HG02840 (cell line): ENCODE data around the gene DOCK11.

Experiments
- ATAC-seq: cut with Tn5 transposase; IDR thresholded peaks from one replicate; pipeline ENCODE4 v1.9.1; 2021; ENCODE audit warnings: mild to moderate bottlenecking, moderate library complexity, moderate number of reproducible peaks; ENCODE audit not compliant: unreplicated experiment, low FRiP score

The DOCK11 gene

GRCh38 chrX:118498755-118499154 lies 3.1 kb downstream of the DOCK11 start:
- ATAC-seq = no peak

GRCh38 chrX:118499295-118499694 lies 3.7 kb downstream of the DOCK11 start:
- no peak for ATAC-seq

DNA sequence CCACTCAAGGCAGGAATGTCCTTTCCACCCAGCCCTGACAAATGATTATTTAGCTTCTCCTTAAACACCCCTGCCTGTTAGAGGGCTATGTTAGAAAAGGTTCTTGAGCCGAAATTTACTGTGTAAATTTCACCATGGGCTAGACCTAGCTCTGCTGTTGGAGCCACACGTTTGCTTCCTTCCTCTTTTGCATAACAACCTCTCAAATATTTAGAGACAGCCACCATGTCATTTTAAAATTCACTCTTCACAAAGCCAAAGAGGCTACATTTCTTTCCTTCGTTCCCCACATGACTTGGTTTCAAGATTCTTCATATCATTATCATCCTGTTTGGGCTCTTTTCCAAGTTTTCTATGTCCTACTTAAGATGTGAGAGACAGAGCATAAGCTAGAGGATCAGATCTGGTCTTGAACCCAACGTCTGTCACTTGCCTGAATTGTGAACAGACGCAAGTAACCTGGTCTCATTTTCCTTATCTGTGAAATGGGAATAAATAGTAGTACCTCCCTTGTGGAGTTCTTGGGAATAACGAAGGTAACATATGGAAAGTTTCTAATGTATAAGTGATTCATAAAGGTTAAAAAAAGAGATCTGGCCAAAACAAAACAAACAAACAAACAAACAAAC lies 6.7 kb downstream of the DOCK11 start:
- no peak for ATAC-seq

DNA sequence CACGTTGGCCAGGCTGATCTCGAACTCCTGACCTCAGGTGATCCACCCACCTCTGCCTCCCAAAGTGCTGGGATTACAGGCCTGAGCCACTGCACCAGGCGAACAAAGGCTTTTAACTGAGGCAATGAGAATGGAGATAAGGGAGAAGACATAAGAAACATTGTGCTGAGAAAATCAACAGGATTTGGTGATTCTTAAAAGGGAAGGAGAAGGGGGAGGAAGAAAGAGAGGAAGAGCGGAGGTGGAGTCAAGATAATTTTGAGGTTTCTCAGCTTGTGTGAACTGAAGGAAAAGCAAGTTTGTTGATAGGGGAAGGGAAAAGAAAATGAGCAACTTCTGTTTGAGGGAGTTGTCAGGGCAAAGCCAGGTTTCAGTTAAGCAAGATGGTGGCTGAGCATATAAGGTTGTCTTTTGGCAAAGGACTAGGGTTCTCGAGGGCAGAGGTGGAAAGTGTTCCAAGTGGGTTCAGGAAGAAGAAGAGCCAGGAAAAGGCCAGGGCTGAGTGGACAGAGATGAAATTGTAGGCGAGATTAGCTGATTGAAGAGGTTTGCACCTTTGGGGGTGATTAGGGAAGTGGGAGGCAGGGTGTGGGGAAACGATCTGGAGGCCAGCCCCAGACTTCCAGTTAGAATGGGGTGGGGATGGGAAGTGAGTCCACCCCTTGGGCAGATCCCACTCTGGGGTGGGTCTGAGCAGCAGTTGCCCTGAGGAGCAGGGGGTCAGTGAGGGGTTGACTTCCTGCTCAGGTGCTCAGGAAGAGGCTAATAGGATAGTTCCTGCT lies 7.8 kb downstream of the DOCK11 start:
- ATAC-seq = no peak

DNA sequence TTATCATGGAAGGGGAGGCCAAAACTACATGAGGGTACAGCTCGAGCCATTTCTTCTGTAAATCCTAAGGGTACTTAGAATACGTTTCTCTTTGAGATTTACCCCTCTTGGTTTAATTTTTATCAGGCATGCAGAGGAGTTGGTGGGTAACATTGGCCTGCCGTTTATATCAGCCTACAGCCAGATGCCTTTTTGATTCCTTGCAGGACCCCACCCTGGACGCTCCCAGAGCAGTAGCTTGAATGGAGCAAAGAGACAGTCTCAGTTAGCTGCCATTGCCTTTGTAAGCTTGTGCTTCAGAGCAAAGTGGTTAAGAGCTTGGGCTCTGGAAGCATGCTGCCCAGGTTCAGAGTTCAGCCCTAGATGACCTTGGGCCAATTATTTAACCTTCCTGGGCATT lies 9.0 kb downstream of the DOCK11 start:
- no peak for ATAC-seq

GRCh38 chrX:118506805-118507480 lies 11.3 kb downstream of the DOCK11 start:
- ATAC-seq = no peak

DNA sequence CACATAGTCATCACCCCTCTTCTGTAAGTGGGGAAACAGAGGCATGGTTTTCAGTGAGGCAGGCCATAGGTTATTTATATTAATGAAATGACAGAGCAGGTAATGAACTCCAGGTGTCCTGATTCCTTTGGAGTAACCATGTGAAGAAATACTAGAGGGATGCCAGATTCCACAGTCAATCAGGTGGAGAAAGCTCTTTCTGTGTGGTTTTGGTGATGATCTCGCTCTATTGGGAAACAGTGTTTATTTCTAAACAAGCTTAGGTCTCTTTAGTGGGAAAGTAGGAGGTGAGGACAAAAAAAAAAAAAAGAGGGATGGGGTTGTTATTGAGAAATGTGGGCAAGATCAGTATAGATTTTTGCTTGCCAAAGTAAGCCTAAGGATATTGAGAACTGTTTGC lies 12.2 kb downstream of the DOCK11 start:
- ATAC-seq = no peak

DNA sequence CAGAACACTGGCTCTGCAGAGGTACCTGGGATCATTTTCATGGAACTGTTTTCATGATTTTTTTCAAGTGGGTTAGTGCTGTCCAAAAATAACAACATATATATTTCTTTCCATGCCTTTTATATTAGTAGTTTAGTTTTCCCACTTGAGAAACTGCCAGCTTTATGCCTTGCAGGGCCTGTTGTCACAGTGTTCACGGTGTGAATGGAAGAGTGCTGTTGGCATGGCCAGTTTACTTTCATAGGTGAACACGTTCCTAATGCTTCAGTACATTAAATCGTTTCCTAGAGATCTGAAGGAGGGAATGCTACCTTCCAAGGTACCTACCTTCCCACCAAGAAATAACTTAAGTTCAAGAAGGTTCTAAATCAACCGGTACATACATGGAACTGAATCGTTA lies 12.6 kb downstream of the DOCK11 start:
- no peak for ATAC-seq

- no peak for ATAC-seq
These were observed 13.0 kb downstream of the DOCK11 start for GRCh38 chrX:118508635-118509034.

- no peak for ATAC-seq
These were observed 14.5 kb downstream of the DOCK11 start for GRCh38 chrX:118510111-118510510.

GRCh38 chrX:118513120-118513898 lies 17.7 kb downstream of the DOCK11 start:
- no peak for ATAC-seq

DNA sequence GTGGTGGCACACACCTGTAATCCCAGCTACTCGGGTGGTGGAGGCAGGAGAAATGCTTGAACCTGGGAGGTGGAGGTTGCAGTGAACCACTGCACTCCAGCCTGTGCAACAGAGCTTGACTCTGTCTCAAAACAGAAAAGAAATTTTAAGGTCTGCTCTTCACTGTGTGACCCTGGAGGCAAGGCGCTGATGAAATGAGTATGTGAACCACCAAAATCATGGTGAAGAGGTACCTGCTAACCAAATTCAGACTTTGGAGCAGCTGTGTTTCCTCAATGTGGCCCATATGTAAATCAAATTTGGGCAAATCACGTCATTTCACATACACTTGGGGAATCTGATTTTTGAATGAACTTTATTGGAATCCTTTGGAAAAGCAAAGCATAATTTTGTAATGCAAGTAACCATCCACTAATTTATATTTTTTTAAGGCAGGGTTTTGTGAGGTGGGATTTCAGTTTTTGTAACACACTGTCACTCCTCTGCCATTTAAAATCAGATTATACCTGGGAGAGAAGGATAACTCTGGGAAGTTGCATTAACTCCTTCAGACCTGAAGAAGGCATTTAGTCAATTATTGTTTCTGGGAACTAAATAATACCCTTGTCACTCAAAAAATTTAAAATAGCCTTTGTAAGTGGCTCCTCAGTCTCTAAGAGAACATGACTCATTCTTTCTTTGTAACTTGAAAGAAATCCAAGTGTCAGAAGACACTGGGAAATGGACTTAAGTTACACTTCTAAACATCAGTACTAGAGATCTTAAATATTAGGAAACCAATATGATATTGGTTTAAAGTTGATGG lies 24.0 kb downstream of the DOCK11 start:
- ATAC-seq = no peak

DNA sequence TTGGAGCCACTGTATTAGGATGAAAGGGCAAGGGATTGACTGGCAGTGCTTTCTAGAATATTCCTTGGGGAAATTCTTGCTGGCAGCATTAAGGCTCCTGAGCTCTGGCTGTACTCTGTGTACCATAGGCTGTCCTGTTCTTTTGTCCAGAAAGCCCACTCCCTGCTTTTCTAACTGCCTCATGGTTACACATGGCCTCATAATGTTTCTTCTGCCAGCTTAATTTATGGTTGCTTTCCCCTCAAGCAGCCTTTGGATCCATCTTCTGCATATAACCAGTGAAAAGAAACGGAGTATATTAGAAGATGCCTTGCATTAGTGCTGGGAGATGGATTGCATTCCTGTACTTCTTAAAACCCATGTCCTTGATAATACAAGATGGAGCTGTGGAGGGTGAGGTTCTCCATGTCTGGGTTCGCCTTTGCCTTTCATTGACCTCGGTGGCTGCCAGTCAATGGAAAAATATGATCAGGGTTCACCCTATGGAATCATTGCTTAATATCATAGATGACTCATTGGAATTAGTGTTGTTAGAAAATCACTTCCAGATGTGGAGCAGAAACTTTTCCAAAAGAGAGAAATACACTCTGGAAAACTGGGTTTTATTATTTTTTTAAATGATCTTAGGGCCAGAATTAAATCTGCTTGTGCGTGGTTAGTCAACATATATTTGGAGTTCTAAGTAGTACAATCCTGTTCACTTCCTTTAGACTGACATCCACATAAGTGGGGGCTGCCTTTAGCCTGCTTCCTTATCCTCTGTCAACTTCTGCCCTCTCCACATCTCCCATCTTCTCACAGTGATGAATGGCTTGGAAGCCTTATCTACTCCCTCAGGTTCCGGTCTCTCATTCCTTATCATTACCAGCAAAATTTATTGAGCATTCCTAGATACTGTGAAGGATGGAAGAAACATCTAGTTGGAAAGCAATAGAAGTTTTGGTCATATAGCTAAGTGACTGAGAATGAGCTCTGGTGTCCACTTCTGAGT lies 24.9 kb downstream of the DOCK11 start:
- no peak for ATAC-seq

- no peak for ATAC-seq
These were observed 25.8 kb downstream of the DOCK11 start for GRCh38 chrX:118521435-118521834.

DNA sequence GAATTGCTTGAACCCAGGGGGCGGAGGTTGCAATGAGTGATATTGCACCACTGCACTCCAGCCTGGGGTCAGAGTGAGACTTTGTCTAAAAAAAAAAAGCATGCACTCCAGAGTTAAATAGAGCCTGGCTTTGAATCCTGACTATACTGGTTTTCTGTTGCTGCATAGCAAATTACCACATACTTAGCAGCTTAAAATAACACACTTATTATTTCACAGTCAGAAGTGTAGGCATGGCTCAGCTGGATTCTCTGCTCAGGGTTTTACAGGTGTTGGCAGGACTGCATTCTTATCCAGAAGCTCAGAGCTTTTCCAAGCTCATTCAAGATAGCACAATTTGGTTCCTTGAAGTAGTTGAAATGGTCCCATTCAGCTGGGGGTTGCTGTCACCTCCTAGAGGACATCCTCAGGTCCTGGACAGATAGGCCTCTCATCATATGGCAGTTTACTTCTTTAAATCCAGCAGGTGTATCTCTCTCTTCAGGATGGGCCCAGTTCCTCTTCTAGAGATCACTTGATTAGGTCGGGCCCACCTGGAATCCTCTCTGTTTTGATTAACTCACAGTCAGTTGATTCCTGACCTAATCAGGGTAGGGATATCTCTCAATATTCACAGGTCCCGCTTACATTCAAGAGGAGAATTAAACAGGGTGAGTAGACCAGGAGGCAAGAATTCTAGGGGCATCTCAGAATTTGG lies 26.8 kb downstream of the DOCK11 start:
- no peak for ATAC-seq

GRCh38 chrX:118523920-118524319 lies 28.3 kb downstream of the DOCK11 start:
- no peak for ATAC-seq

DNA sequence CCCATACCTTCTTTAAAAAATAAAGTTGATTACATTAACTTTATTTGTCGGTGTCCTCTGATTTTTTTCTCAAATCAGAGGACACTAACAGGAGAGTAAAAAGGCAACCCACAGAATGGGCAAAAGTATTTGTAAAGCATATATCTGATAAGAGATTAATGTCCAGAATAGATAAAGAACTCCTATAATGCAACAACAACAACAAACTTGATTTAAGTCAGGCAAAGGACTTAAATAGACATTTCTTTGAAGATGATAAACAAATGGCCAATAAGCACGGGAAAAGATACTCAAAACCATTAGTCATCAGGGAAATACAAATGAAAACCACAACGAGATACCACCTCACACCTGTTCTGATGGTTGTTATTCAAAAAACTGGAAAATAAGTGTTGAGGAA lies 28.7 kb downstream of the DOCK11 start:
- no peak for ATAC-seq

DNA sequence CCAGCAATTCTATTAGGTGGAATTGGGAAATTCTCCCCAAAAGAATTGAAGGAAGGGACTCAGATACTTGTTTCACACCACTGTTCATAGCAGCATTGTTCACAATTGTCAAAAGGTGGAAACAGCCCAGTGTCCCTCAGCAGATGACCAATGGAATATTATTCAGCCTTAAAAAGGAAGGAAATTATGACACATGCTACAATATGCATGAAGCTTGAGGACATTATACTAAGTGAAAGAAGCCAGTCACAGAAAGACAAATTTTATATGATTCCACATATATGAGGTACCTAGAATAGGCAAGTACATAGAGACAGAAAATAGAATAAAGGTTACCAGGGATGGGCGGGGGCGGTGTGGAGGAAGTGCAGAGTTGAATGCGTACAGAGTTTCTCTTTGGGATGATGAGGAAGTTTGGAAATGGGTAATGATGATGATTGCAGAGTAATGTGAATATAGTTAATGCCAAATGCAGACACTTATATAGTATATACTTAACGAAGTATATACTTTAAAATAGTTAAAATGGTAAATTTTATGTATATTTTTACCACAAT lies 29.6 kb downstream of the DOCK11 start:
- ATAC-seq = no peak
